Measurements from ENCODE around the gene SF1. TPM values are rescaled to one million over a fixed set of nuclear protein-coding genes. Genes with fewer than 3 reads are reported as not detected.

Gene SF1
- total RNA-seq, 4 donors from 2014 or later: 199 to 285 (median 234) TPM

GRCh38 chr11:64719406-64719805 lies 58.9 kb downstream of the SF1 start:
- H3K27ac ChIP-seq (replicated peaks in 1 of 4): no peak overlapping the region
- peaks cover 0 to 85% (median 34%) of the 10 kb centered on the region in 4 donors for H3K27me3 ChIP-seq
- peaks cover 6 to 11% (median 9%) of the 10 kb centered on the region in 4 donors for H3K4me1 ChIP-seq
- H3K4me3 ChIP-seq: no peak overlapping the region
- H3K9me3 ChIP-seq: no peaks in the 10 kb centered on the region
- no peaks in the 10 kb centered on the region for H3K36me3 ChIP-seq
- intact Hi-C loops (cut with DNase I): no loop called here
- no peak for DNase-seq (ENCODE audit: extremely low spot score)
- WGBS: 86% methylated on average over 9 of the region's 10 CpGs
- no peak for TF ChIP-seq CTCF (IDR thresholded peaks at IDR 0.05)
- no peak for TF ChIP-seq POLR2AphosphoS5 (IDR thresholded peaks at IDR 0.05)
- TF ChIP-seq EP300 (IDR thresholded peaks at IDR 0.05): no peak
- no peak for TF ChIP-seq POLR2A (IDR thresholded peaks at IDR 0.05; ENCODE audit: low read depth)

DNA sequence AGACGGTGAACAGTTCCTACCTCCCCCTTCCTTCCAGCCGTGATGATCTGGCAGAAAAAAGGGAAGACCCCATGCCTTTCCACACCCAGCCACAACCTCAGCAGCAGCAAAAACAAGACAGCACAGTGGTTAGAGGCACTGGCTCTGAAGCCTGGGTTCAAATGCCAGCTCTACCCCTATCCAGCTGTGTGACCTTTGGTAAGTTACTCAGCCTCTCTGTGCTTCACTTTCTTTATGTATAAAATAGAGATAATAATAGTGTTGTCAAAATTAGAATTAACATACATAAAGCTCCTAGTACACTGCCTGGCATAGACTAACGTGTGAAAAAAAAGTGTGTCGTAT lies 59.6 kb downstream of the SF1 start:
- no peak overlapping the region for H3K27ac ChIP-seq (replicated peaks in 1 of 4)
- peaks cover 0 to 92% (median 41%) of the 10 kb centered on the region in 4 donors for H3K27me3 ChIP-seq
- TF ChIP-seq CTCF (IDR thresholded peaks at IDR 0.05) (no peak), POLR2A (IDR thresholded peaks at IDR 0.05; ENCODE audit: low read depth) (no peak), EP300 (IDR thresholded peaks at IDR 0.05) (no peak), POLR2AphosphoS5 (IDR thresholded peaks at IDR 0.05) (no peak)
- no peaks in the 10 kb centered on the region for H3K9me3 ChIP-seq
- DNase-seq (ENCODE audit: extremely low spot score): no peak
- peaks cover 6 to 11% (median 10%) of the 10 kb centered on the region in 4 donors for H3K4me1 ChIP-seq
- no peaks in the 10 kb centered on the region for H3K36me3 ChIP-seq
- H3K4me3 ChIP-seq: no peak overlapping the region
- 66% methylated on average over 4 of the region's 4 CpGs for WGBS
- intact Hi-C loops (cut with DNase I): no loop called here

DNA sequence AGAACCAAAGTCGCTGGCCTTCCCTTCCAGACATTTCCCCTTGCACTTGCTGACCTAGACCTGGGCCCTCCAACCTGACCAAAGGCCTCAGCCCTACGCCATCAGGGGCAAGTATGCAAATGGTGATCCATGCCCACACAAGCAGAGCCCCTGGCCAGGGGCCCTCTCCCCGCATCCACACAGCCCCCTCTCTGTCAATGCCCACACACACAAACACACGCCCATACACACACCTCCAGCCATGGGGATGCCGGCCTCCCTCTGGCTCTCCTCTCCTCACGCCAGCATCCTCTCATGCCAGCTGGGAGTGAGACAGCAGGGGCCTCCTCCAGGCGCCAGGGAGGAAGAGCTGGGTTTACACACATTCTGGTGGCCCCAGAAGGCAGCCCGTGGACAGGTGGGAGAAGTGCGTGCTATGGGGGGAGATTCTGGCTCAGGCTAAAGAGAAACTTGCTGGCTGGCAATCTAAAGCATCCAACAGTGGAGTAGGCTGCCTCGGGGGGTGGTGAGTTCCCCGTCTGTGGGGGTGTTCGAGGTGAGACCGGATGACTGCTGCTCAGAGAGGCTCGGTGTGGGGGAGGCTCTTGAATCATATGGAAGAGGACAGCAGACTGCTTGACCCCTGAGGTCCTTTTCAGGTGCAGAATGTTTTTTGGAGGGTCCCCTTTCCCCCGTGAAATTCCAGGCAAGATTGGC lies 60.1 kb downstream of the SF1 start:
- H3K27me3 ChIP-seq: peaks cover 0 to 97% (median 43%) of the 10 kb centered on the region in 4 donors
- intact Hi-C loops (cut with DNase I): no loop called here
- 83% methylated on average over 14 of the region's 15 CpGs for WGBS
- H3K4me3 ChIP-seq: no peak overlapping the region
- no peaks in the 10 kb centered on the region for H3K9me3 ChIP-seq
- H3K36me3 ChIP-seq: no peaks in the 10 kb centered on the region
- DNase-seq (ENCODE audit: extremely low spot score): no peak
- TF ChIP-seq POLR2A (IDR thresholded peaks at IDR 0.05; ENCODE audit: low read depth): no peak
- no peak for TF ChIP-seq CTCF (IDR thresholded peaks at IDR 0.05)
- TF ChIP-seq EP300 (IDR thresholded peaks at IDR 0.05): no peak
- no peak for TF ChIP-seq POLR2AphosphoS5 (IDR thresholded peaks at IDR 0.05)
- no peak overlapping the region for H3K27ac ChIP-seq (replicated peaks in 1 of 4)
- H3K4me1 ChIP-seq: peaks cover under 1 to 11% (median 9%) of the 10 kb centered on the region in 4 donors

DNA sequence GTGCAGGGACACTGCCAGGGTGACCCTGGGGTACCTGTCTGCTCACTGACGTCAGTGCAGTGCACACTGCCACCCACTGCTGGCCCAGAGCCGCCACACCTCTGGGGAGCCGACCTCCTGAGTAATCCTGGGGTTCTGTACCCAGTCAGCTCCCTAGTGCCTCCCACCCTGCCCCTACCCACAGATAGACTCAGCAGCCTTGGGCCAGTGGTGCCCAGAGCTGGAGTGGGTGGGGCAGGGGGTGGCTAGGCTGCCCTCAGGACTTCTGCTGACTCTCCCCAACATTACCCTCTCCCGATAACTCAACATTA lies 61.1 kb downstream of the SF1 start:
- WGBS: 79% methylated on average over 4 of the region's 4 CpGs
- Histone ChIP-seq H3K4me3 (no peak overlapping the region), H3K4me1 (peaks cover 5 to 18% (median 16%) of the 10 kb centered on the region in 4 donors), H3K36me3 (no peaks in the 10 kb centered on the region), H3K27ac (replicated peaks in 1 of 4) (no peak overlapping the region), H3K27me3 (peaks cover 0 to 99% (median 47%) of the 10 kb centered on the region in 4 donors), H3K9me3 (no peaks in the 10 kb centered on the region)
- DNase-seq (ENCODE audit: extremely low spot score): no peak
- no peak for TF ChIP-seq CTCF (IDR thresholded peaks at IDR 0.05)
- TF ChIP-seq POLR2A (IDR thresholded peaks at IDR 0.05; ENCODE audit: low read depth): no peak
- no peak for TF ChIP-seq POLR2AphosphoS5 (IDR thresholded peaks at IDR 0.05)
- TF ChIP-seq EP300 (IDR thresholded peaks at IDR 0.05): no peak
- intact Hi-C loops (cut with DNase I): no loop called here

Measured in esophagus muscularis mucosa (tissue), 4 donors.